T-helper 22 cell (primary cell): Measurements from ENCODE around the gene DRAP1.
"Not testable (repeated sequence)": the region's sequence is repeated elsewhere in the genome, so short reads cannot be mapped to it uniquely, and the experiment has no call there.

ENCODE experiments used
- DNase-seq: peaks from one replicate; pipeline ENCODE4 v3.0.0-alpha.2; 2020; ENCODE audit warnings: low read depth

Gene DRAP1

DNA sequence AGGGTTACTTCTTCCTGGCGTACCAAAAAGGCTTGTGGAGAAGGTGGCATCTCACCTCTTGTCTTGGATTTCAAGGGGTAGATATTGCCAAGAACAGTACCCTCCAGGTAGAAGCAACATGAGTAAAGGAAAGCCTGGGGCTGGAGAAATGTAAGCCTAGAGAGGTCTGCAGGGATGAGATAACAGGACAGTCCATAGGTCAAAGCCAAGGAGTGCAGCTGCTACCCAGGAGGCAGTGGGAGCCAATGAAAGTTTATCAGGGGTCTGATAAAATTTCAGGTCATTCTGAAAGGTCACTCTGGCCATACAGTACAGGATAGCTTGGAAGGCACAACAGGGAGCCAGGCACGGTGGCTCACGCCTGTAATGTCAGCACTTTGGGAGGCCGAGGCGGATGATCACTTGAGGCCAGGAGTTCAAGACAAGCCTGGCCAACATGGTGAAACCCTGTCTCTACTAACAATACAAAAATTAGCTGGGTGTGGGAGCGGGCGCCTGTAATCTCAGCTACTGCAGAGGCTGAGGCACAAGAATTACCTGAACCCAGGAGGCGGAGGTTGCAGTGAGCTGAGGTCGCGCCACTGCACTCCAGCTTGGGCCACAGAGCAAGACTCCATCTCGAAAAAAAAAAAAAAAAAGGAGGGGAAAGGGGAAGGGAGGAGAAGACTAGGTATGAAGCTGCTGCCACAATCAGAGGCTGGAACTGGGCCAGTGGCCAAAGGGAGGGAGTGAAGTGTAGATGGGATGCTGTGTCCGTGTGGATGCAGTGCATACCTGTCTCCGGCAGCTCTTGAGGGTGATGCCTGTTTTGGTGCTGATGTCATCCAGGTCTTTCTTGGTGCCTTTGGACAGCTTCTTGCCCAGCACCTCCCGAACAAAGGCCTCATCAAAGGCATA, 32.2 kb upstream of the DRAP1 start:
- no peak for DNase-seq

DNA sequence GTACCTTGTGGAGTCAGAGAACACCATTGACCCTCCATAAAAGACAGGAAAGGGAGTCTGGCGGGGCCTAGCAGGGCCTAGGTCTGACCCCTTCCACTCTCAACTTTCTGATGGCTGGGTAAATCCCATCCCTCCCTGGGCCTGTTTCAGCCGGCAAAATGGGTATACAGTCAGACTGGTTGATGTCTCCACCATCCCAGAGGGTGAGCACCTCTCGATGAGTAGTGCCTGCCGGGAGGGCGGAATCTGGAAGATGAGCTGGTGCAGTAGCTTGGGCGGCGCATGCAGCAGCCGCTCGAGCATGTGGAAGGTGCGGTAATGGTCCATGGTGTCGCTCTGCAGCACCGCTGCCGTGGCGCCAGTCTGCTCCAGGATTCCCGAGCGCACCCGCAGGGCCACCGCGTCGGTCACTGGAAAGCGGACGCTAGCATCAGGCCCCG, 31.5 kb upstream of the DRAP1 start:
- no peak for DNase-seq

DNA sequence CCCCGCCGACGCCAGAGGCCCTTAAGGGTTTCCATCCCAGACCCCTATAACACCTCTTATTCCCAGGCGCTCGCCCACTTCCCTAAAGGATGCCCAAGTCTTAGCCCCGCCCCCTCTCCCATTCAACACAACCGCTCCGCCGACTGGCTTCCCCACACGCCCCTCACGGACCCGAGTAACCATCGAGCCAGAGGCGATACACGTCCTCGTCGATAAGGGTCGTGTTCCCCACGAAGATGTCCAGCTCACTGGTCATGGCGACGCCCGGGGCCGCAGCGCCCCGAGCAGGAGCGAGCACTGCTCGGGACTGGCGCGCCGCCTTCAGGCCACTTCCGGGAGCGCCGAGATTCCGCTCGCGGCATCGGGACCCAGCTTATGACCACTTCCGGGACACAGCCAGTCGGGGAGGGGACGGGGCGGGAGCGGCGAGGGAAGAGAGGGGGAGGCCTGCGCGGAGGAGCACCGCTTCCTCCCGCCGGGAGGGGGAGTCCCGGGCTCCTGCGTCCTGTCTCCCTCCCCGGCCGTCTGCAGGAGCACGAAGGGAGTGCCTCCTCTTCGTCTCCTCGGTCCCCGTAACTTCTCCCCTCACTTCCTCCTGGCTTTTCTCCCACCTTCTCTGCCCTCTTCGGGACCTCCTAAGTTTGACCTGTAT, 30.9 kb upstream of the DRAP1 start, which contains the start of gene FIBP:
FIBP (minus strand) TSS at position 309 of the 652 bp plus-strand sequence; CDS start at position 256, 53 bp downstream.
- peak; percentile 96 for DNase-seq

DNA sequence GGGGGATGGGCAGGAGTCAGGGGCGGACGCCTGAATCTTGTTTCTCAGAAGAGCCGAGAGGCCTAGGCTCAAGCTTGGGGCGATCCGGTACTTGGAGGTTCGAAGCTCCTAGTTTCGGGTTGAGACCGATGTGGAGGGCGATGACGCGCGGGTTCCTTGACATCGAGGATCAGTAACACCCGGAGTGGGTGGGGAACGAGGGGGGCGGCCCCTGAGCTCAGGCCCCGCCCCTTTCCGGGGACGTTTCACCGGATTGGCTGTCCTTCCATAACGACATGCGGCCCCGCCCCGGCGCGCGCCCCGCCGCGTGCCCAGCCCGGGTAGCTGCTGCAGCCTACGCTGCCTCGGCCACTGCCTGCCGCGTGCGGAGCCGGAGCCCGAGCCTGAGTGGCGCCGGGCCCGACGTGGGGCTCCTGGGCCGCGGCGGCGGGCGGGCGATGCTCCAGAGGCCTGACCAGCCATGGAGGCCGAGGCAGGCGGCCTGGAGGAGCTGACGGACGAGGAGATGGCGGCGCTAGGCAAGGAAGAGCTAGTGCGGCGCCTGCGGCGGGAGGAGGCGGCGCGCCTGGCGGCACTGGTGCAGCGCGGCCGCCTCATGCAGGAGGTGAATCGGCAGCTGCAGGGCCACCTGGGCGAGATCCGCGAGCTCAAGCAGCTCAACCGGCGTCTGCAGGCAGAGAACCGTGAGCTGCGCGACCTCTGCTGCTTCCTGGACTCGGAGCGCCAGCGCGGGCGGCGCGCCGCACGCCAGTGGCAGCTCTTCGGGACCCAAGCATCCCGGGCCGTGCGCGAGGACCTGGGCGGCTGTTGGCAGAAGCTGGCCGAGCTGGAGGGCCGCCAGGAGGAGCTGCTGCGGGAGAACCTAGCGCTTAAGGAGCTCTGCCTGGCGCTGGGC, 28.7 kb upstream of the DRAP1 start, which contains the start of gene CCDC85B:
CCDC85B (plus strand) TSS at position 350 of the 895 bp plus-strand sequence; CDS start at position 461, 111 bp downstream.
- peak; percentile 96 for DNase-seq

DNA sequence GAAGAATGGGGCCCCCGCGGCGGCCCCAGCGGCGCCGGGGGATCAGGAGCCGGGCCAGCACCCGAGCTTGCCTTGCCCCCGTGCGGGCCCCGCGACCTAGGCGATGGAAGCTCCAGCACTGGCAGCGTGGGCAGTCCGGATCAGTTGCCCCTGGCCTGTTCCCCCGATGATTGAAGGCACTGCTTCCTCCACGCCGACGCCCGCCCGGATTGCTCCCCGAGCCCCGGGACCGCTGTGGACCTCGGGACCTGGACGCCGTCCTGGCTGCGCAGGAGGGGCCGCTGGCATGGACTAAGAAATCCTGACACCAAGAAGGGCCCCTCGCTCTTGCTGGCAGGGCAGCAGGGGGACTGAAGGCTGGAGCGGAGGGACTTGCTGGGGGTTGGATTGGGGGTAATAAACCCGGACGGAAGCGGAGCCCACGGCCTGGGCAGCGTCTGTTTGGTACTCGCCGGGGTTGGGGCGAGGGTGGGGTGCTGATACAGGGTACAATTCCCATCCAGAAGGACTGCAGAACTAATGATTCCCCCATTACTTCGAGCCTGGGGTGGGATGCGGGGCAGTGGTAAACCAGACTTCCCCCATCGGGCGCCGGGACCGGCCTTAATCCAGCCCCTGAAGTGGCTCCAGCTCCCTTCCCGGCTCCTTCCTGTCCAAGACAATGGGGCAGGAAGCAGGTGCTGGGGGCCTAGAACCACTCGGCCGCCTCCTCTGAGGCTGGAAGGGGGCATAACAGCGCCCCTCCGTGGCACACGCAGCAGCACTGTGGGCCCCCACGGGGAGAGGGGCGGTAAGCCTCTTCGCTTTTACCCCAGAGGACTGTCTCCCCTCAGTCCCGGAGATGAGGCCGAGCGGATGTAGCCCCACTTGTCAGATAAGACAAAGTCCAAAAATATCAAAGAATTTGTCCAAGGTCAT, 27.7 kb upstream of the DRAP1 start:
- no peak for DNase-seq

DNA sequence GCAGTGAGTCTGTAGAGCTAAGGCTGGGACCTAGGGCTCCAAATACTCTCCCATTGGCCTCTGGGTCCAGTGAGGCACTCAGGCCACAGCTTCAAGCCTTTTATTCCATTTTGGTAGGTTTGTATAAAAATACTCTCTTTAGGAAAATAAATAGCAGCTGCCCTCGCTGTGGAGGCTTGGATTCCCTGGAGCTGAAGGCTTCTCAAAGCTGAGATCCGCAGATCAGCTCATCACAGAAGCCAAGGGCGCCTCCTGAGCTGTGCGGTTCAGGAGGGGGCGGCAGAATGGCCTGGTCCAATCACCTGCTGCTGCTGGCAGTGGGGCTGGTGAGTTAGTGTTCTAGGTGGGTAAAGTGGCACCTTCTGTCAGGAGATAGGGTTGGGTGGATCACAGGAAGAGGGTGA, 27.1 kb upstream of the DRAP1 start:
- DNase-seq, result not testable (repeated sequence)

DNA sequence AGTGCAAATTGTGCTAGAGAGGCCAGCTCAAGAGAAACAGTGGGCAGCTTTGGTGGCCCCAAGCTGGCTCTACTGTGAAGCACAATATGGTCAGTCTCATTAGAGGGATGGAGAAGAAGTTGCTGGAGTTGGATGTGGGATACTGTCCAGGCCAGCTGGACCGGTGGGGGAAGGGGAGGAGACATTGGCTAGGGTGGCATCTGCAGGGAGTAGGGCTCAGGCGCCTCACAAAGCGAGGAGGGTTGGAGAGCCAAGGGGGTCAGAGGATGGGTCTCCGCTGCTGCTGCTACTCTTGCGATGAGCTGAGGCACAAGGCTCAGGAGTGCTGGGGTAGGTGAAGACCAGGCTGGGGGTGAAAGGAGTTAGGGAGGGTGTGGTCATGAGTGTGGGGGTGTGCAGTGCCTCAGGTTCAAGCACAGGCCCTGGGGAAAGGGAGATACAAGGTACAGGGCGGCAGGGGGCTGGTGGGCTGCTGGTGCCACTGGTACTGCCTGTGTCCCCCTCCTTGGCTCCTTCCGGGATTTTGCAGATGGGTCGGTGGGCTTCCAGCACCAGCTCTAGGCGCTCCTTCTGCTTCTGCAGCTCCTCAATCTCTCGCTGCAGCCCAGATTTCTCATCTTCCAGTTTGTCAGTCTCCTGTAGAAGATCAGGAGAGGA, 26.4 kb upstream of the DRAP1 start:
- DNase-seq, result no peak

DNA sequence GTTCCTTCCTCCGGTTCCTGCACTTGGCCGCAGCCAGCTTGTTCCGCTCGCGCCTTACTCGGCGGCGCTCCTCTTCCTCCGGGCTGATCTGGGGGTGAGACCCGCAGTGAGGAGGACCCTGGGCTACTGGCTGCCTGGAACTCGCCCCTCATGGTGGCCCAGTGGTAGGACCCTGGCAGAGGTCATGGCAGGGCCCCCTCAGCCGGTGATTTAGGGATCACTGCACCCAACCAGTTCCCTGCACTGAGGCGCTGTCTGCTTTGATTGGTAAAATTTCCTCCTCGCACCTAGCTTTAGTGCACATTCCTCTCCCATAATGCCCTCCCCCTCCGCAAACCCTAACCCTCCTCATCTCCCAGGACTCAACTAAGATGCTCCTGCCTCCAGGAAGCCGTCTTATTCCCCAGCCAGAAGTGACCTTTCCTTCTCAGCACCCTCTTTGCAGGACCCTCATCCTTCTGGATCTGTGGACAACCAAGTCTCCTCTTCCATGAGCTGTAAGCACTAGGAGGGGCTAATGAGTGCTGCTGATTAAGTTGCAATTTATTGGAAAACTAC, 25.1 kb upstream of the DRAP1 start:
- DNase-seq, result no peak

DNA sequence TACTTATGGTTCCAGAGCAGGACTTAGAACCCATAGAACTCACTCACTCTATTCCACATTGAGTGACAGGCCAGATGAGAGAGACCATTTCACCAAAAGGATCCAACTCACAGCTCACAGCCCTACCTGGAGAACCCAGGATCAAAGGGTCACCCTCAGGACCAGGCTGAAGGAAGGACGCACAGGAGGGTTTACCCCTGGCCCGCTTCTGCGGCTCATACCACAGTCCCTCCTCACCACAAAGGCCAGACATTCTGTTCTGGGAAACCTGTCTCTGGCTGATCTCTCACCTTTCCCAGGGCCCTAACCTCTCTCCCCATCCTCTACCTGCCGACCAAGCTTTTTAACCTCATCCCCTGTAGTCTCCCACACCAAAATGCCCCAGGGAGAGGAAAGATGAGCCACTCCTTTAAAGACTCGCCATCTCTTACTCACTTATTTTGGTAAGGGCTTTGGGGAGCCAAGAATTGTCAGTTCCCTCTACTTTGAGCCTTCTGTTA, 23.7 kb upstream of the DRAP1 start:
- DNase-seq, result no peak

DNA sequence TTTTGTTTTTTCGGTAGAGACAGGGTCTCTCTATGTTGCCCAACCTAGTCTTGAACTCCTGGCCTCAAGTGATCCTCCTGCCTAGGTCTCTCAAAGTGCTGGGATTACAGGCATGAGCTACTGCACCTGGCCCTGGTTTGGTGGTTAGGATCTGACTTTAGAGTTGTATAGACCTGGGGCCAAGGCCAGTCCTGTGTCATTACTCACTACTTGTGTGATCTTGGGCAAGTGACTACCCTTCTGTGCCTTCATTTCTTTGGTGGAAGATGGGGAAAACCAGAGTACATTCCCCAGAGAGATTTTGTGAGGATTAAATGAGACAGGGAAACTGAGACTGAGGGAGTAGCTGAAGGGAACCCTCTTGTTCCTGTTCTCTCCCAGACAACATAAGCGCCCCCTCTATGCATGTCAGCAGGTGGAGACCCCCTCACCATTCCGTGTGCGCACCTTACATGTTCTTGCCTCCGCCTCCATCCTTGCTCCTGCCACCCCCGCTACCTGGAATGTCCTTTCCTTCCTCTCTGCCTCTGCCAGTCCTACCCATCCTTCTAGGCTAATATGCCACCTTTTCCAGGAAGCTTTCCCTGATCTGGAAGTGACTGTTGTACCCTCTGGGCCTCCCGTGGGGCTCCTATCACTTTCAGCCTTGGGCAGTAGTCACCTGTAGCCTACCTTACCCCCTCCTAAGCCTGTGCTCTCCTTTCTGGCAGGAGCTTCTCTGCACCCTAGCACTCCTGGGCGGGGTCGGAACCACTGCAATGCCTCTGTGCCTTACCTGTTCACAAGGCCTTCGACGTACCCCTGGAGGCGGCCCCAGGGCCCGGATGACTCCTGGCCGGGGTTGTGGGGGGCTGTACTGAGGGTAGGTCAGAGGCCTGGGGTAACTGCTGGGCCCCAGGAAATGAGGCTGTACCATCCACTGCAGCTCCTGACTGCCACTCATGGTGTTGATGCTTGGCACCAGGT, 22.9 kb upstream of the DRAP1 start:
- no peak for DNase-seq

DNA sequence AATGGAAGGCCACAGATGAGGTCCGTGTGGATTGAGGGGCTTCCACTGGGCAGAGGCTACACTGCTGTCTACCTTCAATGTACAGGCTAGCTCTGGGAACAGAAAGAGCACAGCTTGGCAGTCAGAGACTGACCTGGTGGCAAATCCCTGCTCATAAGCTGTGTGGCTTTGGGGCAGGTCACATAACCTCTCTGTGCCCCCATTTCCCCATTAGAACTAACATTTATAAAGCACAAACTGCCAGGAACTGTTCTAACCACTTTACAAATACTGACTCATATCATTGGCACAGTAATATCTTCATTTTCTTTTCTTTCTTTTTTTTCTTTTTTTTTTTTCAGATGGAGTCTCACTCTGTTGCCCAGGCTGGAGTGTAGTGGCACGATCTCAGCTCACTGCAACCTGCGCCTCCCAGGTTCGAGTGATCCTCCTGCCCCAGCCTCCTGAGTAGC, 22.2 kb upstream of the DRAP1 start:
- no peak for DNase-seq

DNA sequence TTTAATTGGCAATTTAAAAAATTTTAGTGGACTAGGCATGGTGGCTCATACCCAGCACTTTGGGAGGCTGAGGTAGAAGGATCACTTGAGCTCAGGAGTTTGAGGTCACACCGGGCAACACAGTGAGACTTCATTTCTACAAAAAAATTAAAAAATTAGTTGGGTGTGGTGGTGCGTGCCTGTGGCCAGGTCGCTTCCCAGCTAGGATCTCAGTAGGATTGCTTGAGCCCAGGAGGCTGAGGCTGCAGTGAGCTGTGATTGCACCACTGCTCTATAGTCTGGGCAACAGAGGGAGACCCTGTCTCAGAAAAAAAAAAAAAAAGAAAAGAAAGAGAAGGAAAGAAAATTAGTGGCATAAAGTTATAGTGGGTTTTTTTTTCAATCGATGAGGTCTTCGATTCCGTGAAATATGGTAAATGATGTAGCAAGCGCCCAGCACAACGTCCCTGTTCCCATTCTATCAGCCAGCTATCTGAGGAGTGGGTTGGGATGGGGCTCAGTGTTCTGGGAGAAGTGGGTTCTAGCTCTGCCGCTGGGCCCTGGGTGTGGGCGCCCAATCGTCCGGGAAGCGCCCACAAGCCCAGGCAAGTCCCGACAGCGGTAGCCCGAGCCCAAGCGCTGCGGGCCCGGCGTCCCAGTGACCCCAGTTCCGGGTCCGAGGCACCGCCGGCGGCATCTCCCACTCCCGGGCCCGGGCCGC, 20.4 kb upstream of the DRAP1 start:
- no peak for DNase-seq

DNA sequence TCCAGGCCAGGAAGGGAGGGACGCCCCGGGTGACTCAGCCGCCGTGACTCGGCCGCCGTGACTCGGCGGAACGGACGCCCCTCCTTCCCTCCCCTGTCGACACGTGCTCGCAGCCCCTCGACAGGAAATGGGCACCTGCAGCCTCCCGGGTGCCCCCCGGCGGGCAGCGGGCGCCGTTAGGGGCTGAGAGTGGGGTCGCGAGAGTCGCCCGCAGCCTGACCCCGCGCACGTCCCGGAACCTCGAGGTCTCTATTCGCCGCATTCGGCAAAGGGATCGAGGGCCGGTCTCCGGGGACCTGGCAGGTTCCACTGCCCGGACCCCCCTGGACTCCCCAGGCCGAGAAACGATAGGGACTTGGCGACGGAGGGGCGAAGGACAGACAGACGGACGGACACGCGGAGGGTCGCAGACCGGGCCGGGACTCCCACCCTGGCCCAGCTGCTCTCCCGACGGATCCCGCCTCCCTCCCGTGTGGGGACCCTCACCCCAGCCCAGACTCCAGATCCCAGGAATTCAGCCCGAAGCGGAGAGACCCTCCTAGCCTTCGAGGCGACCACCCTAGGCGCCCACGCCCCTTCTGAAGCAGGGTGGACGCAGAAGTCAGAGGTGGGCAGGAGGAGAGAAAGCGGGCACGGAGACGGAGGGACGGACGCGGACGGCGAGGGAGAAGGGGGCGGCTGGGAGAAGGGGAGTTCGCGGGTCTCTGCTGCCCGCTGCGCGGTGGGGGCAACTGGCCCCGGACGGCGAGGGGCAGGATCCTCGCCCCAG, 19.7 kb upstream of the DRAP1 start:
- peak; percentile 44 for DNase-seq

DNA sequence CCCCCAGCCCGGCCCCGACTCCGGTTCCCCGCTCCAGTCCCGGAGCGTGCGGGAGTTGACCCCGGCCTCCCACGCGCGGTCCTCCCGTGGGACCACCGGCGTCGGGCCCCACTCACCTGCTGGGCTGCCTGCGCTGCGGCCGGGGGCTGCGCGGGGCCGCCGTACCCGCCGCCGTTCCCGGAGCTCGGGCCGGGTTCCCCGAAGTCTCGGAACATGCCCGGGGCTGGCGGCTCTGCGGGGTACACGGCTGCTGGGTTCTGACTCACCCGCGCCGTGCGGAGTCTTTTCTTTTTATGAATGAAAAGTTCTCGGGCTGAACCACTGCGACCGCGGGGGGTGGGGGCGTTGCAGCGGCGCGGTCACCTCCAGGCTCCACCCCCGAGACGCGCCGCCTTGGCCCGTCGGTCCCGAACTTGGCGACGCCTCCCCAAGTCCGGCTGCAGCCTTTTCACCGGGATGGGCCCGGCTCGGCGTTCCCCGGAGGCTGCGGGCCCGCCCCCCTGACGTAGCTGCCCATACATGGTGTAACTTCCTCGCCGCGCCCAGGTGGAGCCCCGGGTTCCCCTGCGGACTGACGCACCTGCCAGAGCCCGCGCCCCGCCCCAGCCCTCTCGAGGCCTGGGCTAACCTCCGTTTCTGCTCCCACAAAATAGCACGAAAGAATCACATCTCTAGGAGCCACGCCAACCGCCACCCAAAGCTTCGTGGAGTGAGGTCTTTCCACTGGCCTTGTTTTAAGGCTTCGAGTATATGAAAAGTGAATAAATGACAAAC, 18.9 kb upstream of the DRAP1 start, which contains the start of gene FOSL1:
FOSL1 (minus strand) TSS at position 264 of the 774 bp plus-strand sequence; CDS start at position 215, 49 bp downstream.
- DNase-seq, result peak; percentile 97

DNA sequence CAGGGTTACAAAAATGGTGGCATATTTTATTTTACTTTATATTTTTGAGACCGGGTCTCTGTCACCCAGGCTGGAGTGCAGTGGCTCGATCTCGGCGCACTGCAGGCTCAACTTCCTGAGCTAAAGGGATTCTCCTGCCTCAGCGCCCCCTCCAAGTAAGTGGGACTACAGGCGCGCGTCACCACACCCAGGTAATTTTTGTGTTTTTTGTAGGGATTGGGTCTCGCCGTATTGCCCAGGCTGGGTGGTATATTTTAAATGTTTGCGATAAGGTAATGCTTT, 18.4 kb upstream of the DRAP1 start:
- DNase-seq, result no peak

DNA sequence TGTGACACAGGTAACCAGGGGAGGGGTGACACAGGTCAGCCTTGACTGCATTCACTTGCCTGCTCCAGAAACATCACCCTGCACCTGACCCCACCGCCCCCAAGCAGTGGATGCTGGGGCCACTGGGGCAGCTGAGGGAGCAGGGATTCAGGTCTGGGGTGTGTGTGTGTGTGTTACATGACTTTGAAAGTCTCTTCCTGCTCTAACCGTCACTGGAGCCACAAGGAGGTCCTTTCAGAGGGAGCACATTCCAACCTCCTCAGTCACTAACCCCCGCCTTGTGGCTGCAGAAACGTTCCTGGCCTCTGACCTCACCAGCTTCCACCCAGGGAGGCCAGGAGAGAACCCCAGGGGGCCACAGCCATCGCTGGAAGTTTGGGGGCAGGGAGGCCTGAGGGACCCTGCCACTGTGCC, 16.2 kb upstream of the DRAP1 start:
- no peak for DNase-seq
